ENCODE data around the gene NAALAD2.
"Not testable (repeated sequence)": the region's sequence is repeated elsewhere in the genome, so short reads cannot be mapped to it uniquely, and the experiment has no call there.

The NAALAD2 gene

GRCh38 chr11:90192869-90193582, 58.6 kb downstream of the NAALAD2 start:
- no peak for DNase-seq (ENCODE audit: low spot score)

GRCh38 chr11:90197377-90197776, 62.9 kb downstream of the NAALAD2 start:
- DNase-seq (ENCODE audit: low spot score), result no peak

GRCh38 chr11:90202342-90202741, 67.9 kb downstream of the NAALAD2 start:
- no peak for DNase-seq (ENCODE audit: low spot score)

- no peak for DNase-seq (ENCODE audit: low spot score)
These were observed 69.9 kb downstream of the NAALAD2 start for GRCh38 chr11:90204407-90204806.

GRCh38 chr11:90204832-90205646, 70.6 kb downstream of the NAALAD2 start:
- DNase-seq (ENCODE audit: low spot score), result peak; percentile 50

GRCh38 chr11:90207992-90208391, 73.5 kb downstream of the NAALAD2 start:
- not testable (repeated sequence) for DNase-seq (ENCODE audit: low spot score)

GRCh38 chr11:90208857-90209256, 74.4 kb downstream of the NAALAD2 start:
- DNase-seq (ENCODE audit: low spot score), result no peak

- no peak for DNase-seq (ENCODE audit: low spot score)
These were observed 78.9 kb downstream of the NAALAD2 start for GRCh38 chr11:90213322-90213721.

- DNase-seq (ENCODE audit: low spot score), result no peak
These were observed 82.1 kb downstream of the NAALAD2 start for GRCh38 chr11:90216611-90217010.

- no peak for DNase-seq (ENCODE audit: low spot score)
These were observed 84.1 kb downstream of the NAALAD2 start for GRCh38 chr11:90218606-90219005.

- DNase-seq (ENCODE audit: low spot score), result no peak
These were observed 85.0 kb downstream of the NAALAD2 start for GRCh38 chr11:90219438-90219837.

- DNase-seq (ENCODE audit: low spot score), result no peak
These were observed 85.9 kb downstream of the NAALAD2 start for GRCh38 chr11:90220391-90220790.

- DNase-seq (ENCODE audit: low spot score), result no peak
These were observed 87.5 kb downstream of the NAALAD2 start for GRCh38 chr11:90221803-90222458.

- DNase-seq (ENCODE audit: low spot score), result peak; percentile 85
These were observed 88.2 kb downstream of the NAALAD2 start, which contains the start of gene CHORDC1 for GRCh38 chr11:90222459-90223247. TSS of gene CHORDC1 (minus strand) at chr11:90223049. CDS start at chr11:90222954, 95 bp downstream.

- no peak for DNase-seq (ENCODE audit: low spot score)
These were observed 88.8 kb downstream of the NAALAD2 start for GRCh38 chr11:90223248-90223585.

GRCh38 chr11:90228056-90228455, 93.6 kb downstream of the NAALAD2 start:
- DNase-seq (ENCODE audit: low spot score), result no peak

- no peak for DNase-seq (ENCODE audit: low spot score)
These were observed 95.3 kb downstream of the NAALAD2 start for GRCh38 chr11:90229791-90230190.

- no peak for DNase-seq (ENCODE audit: low spot score)
These were observed 100.5 kb downstream of the NAALAD2 start for GRCh38 chr11:90234977-90235376.

GRCh38 chr11:90235526-90235925, 101.1 kb downstream of the NAALAD2 start:
- no peak for DNase-seq (ENCODE audit: low spot score)

GRCh38 chr11:90237004-90237403, 102.5 kb downstream of the NAALAD2 start:
- DNase-seq (ENCODE audit: low spot score), result no peak

GRCh38 chr11:90239967-90240636, 105.6 kb downstream of the NAALAD2 start:
- DNase-seq (ENCODE audit: low spot score), result not testable (repeated sequence)
